ENCODE measurements around the gene SYCE1. TPM values are rescaled to one million over a fixed set of nuclear protein-coding genes. Genes with fewer than 3 reads are reported as not detected.
"Not testable (repeated sequence)": the region's sequence is repeated elsewhere in the genome, so short reads cannot be mapped to it uniquely, and the experiment has no call there.

SYCE1 gene
- total RNA-seq, 4 donors from 2014 or later = 5.9 TPM; not detected in 3

DNA sequence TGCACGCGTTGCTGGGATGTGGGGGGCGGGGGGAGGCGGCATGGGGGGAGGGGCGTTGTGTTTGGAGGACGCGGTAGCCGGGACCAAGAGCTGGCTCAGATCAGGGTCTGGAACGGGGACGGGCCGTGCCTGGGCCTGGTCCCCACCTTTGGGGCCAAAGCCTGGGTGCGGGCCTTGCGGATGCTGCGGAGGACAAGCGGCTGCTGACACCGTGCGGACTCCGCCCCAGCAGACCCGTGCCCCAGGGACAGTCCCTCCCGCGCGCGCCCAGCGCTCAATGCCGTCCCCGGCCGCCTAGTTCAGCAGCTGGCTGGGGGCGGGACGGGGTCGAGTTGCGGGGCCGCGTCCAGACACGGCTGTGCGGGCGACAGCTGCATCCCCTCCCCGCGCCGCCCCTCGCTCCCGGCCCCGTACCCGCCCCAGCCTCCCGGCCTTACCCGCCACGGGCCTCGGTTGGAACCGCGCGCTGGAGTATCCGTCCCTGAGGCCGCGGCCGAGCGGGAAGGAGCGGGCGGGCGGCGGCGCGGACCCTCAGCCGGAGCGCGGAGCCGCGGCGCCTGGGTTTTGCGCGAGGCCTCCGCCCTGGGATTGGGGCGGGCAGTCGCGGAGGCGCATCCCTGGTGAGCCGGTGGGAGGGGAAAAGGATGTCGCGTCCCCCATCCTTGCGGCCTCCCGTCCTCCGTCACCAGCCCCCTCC, 3.6 kb upstream of the SYCE1 start:
- DNase-seq (ENCODE audit: low spot score in 2 of 2); H3K9me3 ChIP-seq; H3K36me3 ChIP-seq; H3K4me3 ChIP-seq; H3K4me1 ChIP-seq; H3K27ac ChIP-seq: not testable (repeated sequence)
- WGBS = no CpG with 5 or more reads among the region's 80 CpGs
- peaks cover 25% of the 10 kb centered on the region for H3K27me3 ChIP-seq

DNA sequence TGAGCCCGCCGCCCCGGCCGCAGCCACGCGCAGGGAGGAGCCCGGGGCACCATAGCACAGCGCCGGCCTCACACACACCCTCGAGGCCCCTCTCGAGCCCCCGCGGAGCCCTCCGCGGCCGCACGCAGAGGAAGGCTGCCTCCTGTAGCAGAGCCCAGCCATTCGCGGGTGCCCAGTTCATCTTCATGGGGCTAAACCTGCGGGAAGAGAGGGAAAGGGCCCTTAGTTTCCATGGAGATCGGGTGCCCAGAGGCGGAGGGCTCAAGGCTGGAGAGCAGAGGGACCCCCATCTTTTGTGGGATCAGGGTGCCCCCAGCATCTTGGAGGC, 2.9 kb upstream of the SYCE1 start:
- Histone ChIP-seq H3K36me3 (no peaks in the 10 kb centered on the region), H3K27ac (no peak overlapping the region), H3K4me1 (no peaks in the 10 kb centered on the region), H3K27me3 (peaks cover 25% of the 10 kb centered on the region), H3K4me3 (no peak overlapping the region), H3K9me3 (peaks cover 5% of the 10 kb centered on the region)
- TF ChIP-seq EP300 (IDR thresholded peaks at IDR 0.05) (no peak), CTCF (IDR thresholded peaks at IDR 0.05) (no peak), POLR2A (IDR thresholded peaks at IDR 0.05) (no peak), POLR2AphosphoS5 (IDR thresholded peaks at IDR 0.05) (no peak)
- DNase-seq (ENCODE audit: low spot score in 2 of 2) = no peak
- 80% methylated on average over 2 of the region's 22 CpGs for WGBS

GRCh38 chr10:133567609-133568286, 2.4 kb upstream of the SYCE1 start:
- peaks cover 25% of the 10 kb centered on the region for H3K27me3 ChIP-seq
- WGBS = 89% methylated on average over 11 of the region's 29 CpGs
- no peak for DNase-seq (ENCODE audit: low spot score in 2 of 2)
- no peak overlapping the region for H3K4me3 ChIP-seq
- H3K9me3 ChIP-seq = no peaks in the 10 kb centered on the region
- no peaks in the 10 kb centered on the region for H3K36me3 ChIP-seq
- H3K27ac ChIP-seq = no peak overlapping the region
- TF ChIP-seq EP300 (IDR thresholded peaks at IDR 0.05) = no peak
- no peak for TF ChIP-seq POLR2A (IDR thresholded peaks at IDR 0.05)
- no peak for TF ChIP-seq POLR2AphosphoS5 (IDR thresholded peaks at IDR 0.05)
- TF ChIP-seq CTCF (IDR thresholded peaks at IDR 0.05) = no peak
- no peaks in the 10 kb centered on the region for H3K4me1 ChIP-seq

GRCh38 chr10:133567119-133567518, 1.7 kb upstream of the SYCE1 start:
- WGBS = 80% methylated on average over 5 of the region's 5 CpGs
- H3K9me3 ChIP-seq = no peaks in the 10 kb centered on the region
- no peak overlapping the region for H3K27ac ChIP-seq
- DNase-seq (ENCODE audit: low spot score in 2 of 2) = no peak
- H3K4me1 ChIP-seq = no peaks in the 10 kb centered on the region
- H3K4me3 ChIP-seq = no peak overlapping the region
- no peak for TF ChIP-seq POLR2AphosphoS5 (IDR thresholded peaks at IDR 0.05)
- no peak for TF ChIP-seq EP300 (IDR thresholded peaks at IDR 0.05)
- no peak for TF ChIP-seq POLR2A (IDR thresholded peaks at IDR 0.05)
- no peak for TF ChIP-seq CTCF (IDR thresholded peaks at IDR 0.05)
- H3K27me3 ChIP-seq = peaks cover 25% of the 10 kb centered on the region
- no peaks in the 10 kb centered on the region for H3K36me3 ChIP-seq

GRCh38 chr10:133564816-133565215, 567 bp downstream of the SYCE1 start:
- Histone ChIP-seq H3K4me1 (no peaks in the 10 kb centered on the region), H3K27me3 (peaks cover 25% of the 10 kb centered on the region), H3K4me3 (no peak overlapping the region), H3K27ac (no peak overlapping the region), H3K9me3 (no peaks in the 10 kb centered on the region), H3K36me3 (no peaks in the 10 kb centered on the region)
- TF ChIP-seq CTCF (IDR thresholded peaks at IDR 0.05) (no peak), EP300 (IDR thresholded peaks at IDR 0.05) (no peak), POLR2A (IDR thresholded peaks at IDR 0.05) (no peak), POLR2AphosphoS5 (IDR thresholded peaks at IDR 0.05) (no peak)
- DNase-seq (ENCODE audit: low spot score in 2 of 2) = no peak
- 93% methylated on average over 11 of the region's 12 CpGs for WGBS

Measured in suprapubic skin (tissue), 4 donors.